ENCODE results near the gene DPYSL4. TPM values are rescaled to one million over a fixed set of nuclear protein-coding genes. Genes with fewer than 3 reads are reported as not detected.

The DPYSL4 gene
- polyA plus RNA-seq, 6 donors from 2014 or later: not detected

DNA sequence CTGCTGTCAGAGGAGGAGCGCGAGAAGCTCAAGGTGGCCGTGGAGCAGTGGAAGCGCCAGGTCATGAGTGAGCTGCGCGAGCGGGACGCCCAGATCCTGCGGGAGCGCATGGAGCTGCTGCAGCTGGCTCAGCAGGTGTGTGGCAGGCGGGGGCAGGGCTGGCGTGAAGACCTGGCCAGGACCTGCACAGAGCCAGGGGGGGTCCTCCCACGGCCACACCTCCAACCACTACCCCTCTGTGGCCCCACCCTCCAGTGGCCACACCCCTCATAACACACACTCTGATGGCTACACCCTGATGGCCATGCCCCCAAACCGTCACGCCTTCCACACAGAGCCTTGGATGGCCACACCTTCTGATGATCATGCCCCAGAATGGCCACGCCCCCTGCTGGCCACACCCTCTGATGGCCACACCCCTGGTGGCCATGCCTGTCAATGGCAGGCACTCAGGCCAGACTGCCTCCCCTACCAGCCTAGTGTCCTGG lies 23.4 kb upstream of the DPYSL4 start:
- ATAC-seq (ENCODE audit: low read depth in 2 of 2): peak; percentile 33 to 45
- H3K4me3 Mint-ChIP-seq: no peak overlapping the region
- peaks cover 0 to 1% (median 0%) of the 10 kb centered on the region in 7 donors for H3K9me3 Mint-ChIP-seq
- DNase-seq: no peak
- no peaks in the 10 kb centered on the region for H3K36me3 Mint-ChIP-seq
- H3K4me1 Mint-ChIP-seq: peaks cover 13 to 15% (median 13%) of the 10 kb centered on the region in 3 donors
- H3K27me3 Mint-ChIP-seq: peaks cover 8 to 49% (median 20%) of the 10 kb centered on the region in 3 donors
- H3K27ac Mint-ChIP-seq: no peak overlapping the region

DNA sequence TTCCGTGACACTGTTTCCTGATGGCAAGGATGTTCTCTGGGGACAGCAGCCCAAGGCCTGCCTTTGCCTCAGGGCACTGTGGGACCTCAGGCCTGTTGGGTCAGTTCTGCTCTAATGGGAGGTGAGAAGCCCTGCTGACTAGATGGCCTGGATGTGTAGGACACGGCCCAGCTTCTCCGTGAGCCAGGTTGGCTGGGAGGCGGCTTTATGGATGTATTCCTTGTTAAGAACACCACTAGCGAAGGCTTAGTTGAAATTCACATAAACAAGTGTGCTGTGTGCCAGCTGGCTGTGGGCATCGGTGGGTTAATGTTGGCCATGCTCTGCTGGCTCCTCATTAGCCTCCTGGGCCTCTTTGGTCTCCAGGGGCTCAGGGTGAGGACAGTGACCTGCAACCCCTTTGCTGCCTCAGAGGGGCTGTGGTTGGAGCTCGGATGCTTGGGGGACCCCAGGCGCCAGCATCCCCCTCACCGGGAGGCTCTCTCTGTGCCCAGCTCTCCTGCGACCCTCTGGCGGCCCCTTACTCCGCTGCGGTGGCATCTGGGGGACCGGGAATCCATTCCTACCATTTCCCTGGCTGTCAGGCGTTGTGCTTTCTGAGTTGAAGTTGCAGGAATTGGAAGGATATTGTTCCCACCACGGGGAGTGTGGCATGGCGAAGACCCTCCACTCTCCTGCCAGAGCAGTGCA lies 22.8 kb upstream of the DPYSL4 start:
- peaks cover 13 to 15% (median 13%) of the 10 kb centered on the region in 3 donors for H3K4me1 Mint-ChIP-seq
- H3K4me3 Mint-ChIP-seq: no peak overlapping the region
- H3K9me3 Mint-ChIP-seq: no peaks in the 10 kb centered on the region
- peaks cover 8 to 52% (median 20%) of the 10 kb centered on the region in 3 donors for H3K27me3 Mint-ChIP-seq
- H3K36me3 Mint-ChIP-seq: no peaks in the 10 kb centered on the region
- no peak for ATAC-seq (ENCODE audit: low read depth in 2 of 2)
- peak overlapping the region in 1 of 6 donors; percentile 30 for H3K27ac Mint-ChIP-seq
- DNase-seq: no peak

DNA sequence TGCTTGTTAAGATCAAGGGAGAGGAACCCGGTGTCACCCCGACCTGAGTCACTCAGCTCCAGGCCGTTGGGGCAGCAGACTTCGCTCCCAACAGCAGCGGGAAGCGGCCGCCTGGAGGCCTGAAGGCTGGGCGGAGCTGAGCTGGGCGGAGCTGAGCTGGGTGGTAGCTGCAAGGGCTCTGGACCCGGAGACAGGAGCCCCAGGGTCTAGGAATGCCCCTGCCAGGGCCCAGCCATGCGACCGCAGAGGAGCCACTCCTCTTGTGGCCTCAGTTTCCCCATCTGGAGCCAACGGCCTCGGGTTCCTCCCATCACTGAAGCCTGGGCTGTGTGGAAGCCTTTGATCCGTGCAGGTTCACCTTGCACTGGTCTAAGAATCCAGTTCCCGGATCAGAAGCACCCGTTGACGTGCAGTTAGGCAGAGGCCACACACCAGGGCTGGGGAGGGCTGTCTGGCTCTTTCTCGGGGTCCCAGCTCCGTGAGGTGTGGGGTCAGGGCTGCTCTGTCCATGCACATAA lies 21.9 kb upstream of the DPYSL4 start:
- ATAC-seq (ENCODE audit: low read depth in 2 of 2) (no peak), DNase-seq (no peak)
- Mint-ChIP-seq H3K4me1 (peaks cover 13 to 15% (median 13%) of the 10 kb centered on the region in 3 donors), H3K36me3 (no peaks in the 10 kb centered on the region), H3K4me3 (no peak overlapping the region), H3K9me3 (no peaks in the 10 kb centered on the region), H3K27me3 (peaks cover 8 to 52% (median 20%) of the 10 kb centered on the region in 3 donors), H3K27ac (no peak overlapping the region)

GRCh38 chr10:132165416-132165980 lies 21.2 kb upstream of the DPYSL4 start:
- Mint-ChIP-seq H3K4me3 (no peak overlapping the region), H3K27ac (no peak overlapping the region), H3K9me3 (no peaks in the 10 kb centered on the region), H3K36me3 (no peaks in the 10 kb centered on the region), H3K27me3 (peaks cover 8 to 52% (median 20%) of the 10 kb centered on the region in 3 donors), H3K4me1 (peaks cover 13 to 15% (median 13%) of the 10 kb centered on the region in 3 donors)
- DNase-seq (no peak), ATAC-seq (ENCODE audit: low read depth in 2 of 2) (no peak)

GRCh38 chr10:132166216-132166950 lies 20.4 kb upstream of the DPYSL4 start:
- H3K27ac Mint-ChIP-seq: peak overlapping the region in 2 of 6 donors; percentile 57 to 75
- H3K27me3 Mint-ChIP-seq: peaks cover 8 to 54% (median 20%) of the 10 kb centered on the region in 3 donors
- H3K36me3 Mint-ChIP-seq: no peaks in the 10 kb centered on the region
- H3K9me3 Mint-ChIP-seq: no peaks in the 10 kb centered on the region
- DNase-seq: no peak
- H3K4me3 Mint-ChIP-seq: no peak overlapping the region
- no peak for ATAC-seq (ENCODE audit: low read depth in 2 of 2)
- peaks cover 13 to 15% (median 13%) of the 10 kb centered on the region in 3 donors for H3K4me1 Mint-ChIP-seq

DNA sequence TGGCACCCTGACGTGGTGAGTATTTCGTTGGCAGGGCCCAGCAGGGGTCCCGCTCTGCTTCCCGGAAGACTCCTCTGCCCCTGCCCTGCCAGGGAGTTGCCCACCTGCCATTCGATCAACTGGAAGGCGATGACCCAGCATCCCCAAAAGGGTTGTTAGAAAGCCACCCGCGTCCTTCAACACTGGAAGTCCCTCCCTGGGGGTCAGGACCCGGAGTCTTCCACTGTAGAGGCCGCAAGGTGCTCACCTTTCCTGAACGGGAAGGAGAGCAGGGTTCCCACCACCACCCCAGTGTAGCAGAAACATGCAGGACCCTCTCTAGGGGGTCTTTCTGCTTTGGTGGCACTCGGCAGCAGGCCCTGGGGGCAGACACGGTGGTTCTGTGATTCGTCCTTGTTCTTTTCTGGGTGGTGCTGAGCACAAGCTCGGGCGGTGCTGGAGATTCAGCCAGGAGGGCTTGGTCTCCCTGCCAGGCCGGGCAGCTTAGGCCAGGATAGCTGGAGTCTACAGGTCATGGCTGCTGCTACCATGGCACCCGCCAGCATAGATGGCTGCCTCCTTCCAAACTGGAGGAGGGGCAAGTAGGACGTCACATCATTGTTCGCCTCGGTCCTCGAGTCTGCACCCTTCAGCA lies 19.6 kb upstream of the DPYSL4 start:
- Mint-ChIP-seq H3K4me3 (peak overlapping the region in 1 of 8 donors; percentile 53), H3K27me3 (peaks cover 8 to 56% (median 23%) of the 10 kb centered on the region in 3 donors), H3K36me3 (no peaks in the 10 kb centered on the region), H3K27ac (no peak overlapping the region), H3K9me3 (no peaks in the 10 kb centered on the region), H3K4me1 (peaks cover 7 to 10% (median 8%) of the 10 kb centered on the region in 3 donors)
- DNase-seq (no peak), ATAC-seq (ENCODE audit: low read depth in 2 of 2) (no peak)

GRCh38 chr10:132167976-132168375 lies 18.8 kb upstream of the DPYSL4 start:
- peaks cover 0 to under 1% (median 0%) of the 10 kb centered on the region in 7 donors for H3K9me3 Mint-ChIP-seq
- peaks cover 2 to 5% (median 4%) of the 10 kb centered on the region in 3 donors for H3K4me1 Mint-ChIP-seq
- H3K27me3 Mint-ChIP-seq: peaks cover 8 to 61% (median 31%) of the 10 kb centered on the region in 3 donors
- no peak overlapping the region for H3K4me3 Mint-ChIP-seq
- DNase-seq (no peak), ATAC-seq (ENCODE audit: low read depth in 2 of 2) (no peak)
- no peaks in the 10 kb centered on the region for H3K36me3 Mint-ChIP-seq
- no peak overlapping the region for H3K27ac Mint-ChIP-seq

DNA sequence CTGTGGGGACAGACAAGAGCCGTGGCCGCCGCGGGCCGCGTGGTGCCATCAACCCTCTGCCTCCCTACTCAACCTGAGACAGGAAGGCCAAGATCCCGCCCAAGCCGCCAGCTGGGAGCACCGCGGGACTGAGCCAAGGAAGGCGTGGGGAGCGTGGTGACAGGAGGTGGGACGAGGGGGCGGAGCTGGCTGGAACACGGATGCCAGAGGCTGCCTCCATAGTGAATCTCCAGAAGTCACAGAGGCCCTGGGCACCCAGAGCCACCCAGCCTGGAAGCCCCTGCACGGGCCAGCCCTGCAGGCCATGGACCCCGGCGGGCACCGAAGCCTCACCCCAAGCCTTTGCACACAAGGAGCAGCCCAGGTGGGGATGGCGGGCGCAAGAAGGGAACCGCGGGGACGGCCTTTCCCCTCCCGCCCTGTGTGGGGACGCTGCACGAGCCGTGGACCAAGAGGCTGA lies 18.1 kb upstream of the DPYSL4 start:
- ATAC-seq (ENCODE audit: low read depth in 2 of 2) (no peak), DNase-seq (no peak)
- Mint-ChIP-seq H3K9me3 (peaks cover 0 to 4% (median 0%) of the 10 kb centered on the region in 7 donors), H3K4me1 (peaks cover 2 to 10% (median 7%) of the 10 kb centered on the region in 3 donors), H3K27ac (no peak overlapping the region), H3K4me3 (no peak overlapping the region), H3K36me3 (no peaks in the 10 kb centered on the region), H3K27me3 (peaks cover 12 to 60% (median 37%) of the 10 kb centered on the region in 3 donors)

DNA sequence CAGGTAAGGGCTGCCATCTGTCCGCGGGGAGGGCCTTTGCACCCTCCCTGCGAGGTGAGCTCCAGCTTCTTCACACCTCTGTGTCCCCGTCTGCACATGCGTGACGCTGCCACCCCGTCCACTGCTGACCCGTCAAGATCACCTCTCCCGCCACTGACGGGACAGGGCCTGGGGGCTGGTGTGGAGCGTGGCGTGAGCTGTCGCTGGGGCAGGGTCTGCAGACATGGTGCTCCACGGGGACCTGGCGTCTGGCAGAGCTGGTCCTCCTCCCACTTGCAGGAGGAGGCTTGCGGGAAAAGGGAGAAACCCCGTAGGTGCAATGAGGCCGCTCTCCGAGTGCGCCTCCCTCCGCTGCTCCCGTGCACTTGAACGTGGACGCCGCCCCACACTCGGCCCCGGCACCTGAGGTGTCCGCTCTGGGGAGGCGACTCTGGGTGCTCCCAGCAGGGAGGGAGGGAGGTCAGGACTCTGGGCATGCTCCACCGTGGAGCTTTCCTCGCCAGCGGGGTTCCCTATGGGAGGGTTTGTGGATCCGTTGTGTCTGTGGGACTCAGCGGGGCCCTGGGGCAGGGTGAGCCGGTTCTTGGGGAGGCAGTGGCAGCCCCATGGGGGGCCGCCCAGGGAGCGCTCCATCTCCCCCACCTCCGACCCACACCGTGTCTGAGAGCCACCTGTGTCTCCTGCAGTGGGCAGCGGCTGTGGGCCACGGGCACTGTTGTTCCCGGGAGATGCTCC lies 17.6 kb upstream of the DPYSL4 start:
- H3K27me3 Mint-ChIP-seq: peaks cover 13 to 59% (median 37%) of the 10 kb centered on the region in 3 donors
- H3K27ac Mint-ChIP-seq: no peak overlapping the region
- peaks cover 2 to 10% (median 8%) of the 10 kb centered on the region in 3 donors for H3K4me1 Mint-ChIP-seq
- H3K4me3 Mint-ChIP-seq: no peak overlapping the region
- H3K36me3 Mint-ChIP-seq: no peaks in the 10 kb centered on the region
- H3K9me3 Mint-ChIP-seq: peaks cover 0 to 4% (median 0%) of the 10 kb centered on the region in 7 donors
- DNase-seq (no peak), ATAC-seq (ENCODE audit: low read depth in 2 of 2) (no peak)

DNA sequence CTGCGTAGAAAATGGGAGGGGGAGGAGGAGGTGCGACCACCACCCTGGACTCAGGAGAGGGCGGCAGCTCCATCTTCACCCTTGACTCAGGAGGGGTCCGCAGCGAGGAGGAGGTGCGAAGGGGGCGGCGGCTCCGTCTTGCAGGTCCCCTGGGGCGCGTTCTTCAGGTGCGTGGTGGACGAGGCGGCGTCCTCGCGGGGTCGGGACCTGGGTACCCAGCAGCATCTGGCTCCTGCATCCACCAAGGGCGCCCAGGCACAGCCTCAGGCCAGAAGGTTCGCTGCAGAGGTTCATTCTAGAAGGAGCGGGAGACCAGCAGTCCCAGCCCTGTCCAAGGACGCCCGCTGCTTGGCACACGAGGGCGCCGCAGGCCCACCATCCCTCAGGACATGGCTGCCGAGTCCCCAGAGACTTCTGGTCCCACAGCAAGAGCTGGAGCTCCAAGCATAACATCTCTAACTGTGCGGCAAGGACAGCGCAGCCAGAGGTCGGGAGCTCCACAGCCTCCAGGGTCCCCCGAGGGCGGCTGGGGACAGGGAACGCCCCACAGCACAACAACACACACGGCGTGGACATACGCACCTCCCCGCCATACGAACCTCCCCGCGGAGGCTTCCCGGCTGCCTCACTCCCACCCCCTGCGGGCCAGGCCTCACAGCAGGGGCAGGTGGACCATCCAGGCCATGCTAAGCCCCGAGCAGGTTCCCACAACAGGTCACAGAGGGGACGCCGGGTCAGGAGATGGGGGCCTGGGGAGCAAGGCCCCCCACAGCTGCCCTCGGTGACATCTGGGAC lies 16.8 kb upstream of the DPYSL4 start:
- H3K27me3 Mint-ChIP-seq: peaks cover 16 to 52% (median 37%) of the 10 kb centered on the region in 3 donors
- no peak overlapping the region for H3K4me3 Mint-ChIP-seq
- peaks cover 0 to 4% (median 0%) of the 10 kb centered on the region in 7 donors for H3K9me3 Mint-ChIP-seq
- DNase-seq (no peak), ATAC-seq (ENCODE audit: low read depth in 2 of 2) (no peak)
- H3K4me1 Mint-ChIP-seq: peaks cover 2 to 10% (median 8%) of the 10 kb centered on the region in 3 donors
- H3K27ac Mint-ChIP-seq: no peak overlapping the region
- H3K36me3 Mint-ChIP-seq: no peaks in the 10 kb centered on the region

DNA sequence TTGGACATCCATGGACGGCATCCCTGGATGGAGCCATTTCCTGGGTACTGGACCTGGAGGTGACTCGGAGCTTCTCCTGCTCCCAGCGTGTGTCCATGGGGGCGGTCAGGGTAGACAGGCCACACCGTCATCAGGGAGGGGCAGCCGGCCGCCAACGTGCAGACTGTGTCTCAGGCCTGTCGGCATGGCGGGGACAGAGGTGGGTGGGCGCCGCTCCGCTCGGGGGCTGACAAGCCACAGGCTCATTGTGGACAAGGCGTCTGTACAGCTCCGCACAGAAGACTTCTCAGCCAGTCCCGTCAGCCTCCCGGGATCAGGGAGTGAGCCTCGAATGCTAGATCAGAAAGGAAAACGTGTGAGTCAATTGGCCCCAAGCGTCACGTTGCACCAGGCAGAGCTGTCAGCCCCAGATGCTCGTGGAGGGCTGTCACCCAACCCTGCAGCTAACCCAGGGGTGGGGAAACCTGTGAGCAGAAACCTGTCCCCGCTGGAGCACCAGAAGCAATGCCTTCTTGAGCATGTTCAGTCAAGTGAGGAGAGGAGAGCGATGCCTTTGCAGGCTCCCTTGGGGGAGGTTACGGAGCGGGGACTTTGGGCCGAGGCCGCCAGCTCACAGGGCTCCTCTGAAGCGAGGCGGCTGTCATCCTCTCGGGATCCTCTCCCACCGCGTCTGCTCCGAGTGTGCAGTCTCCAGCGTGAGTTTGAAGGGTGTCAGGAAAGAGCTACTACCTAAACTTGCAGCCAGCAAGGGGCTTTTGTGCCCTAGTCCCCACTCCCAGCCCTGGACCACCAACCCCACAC lies 16.0 kb upstream of the DPYSL4 start:
- no peak overlapping the region for H3K4me3 Mint-ChIP-seq
- H3K36me3 Mint-ChIP-seq: no peaks in the 10 kb centered on the region
- peaks cover 0 to 4% (median 0%) of the 10 kb centered on the region in 7 donors for H3K9me3 Mint-ChIP-seq
- no peak overlapping the region for H3K27ac Mint-ChIP-seq
- DNase-seq: no peak
- ATAC-seq (ENCODE audit: low read depth in 2 of 2): no peak
- H3K4me1 Mint-ChIP-seq: peaks cover 8 to 16% (median 9%) of the 10 kb centered on the region in 3 donors
- H3K27me3 Mint-ChIP-seq: peaks cover 22 to 52% (median 37%) of the 10 kb centered on the region in 3 donors
